HepG2 (cell line): ENCODE data around the gene MED9. TPM values are rescaled to one million over a fixed set of nuclear protein-coding genes. Genes with fewer than 3 reads are reported as not detected.

Source experiments
- ATAC-seq: fragments of 200-7000 bp; cut with Tn5 transposase; 3 replicates; pipeline ENCODE4 v1.9.1; 2020; ENCODE audit warnings: mild to moderate bottlenecking, moderate library complexity
- BruUV-seq: library from RNA; stranded (reverse); fragments of 400-500 nt; replicated peaks from 2 replicates; lab custom pipeline; 2021; lab: Mats Ljungman, UMichigan
- CTCF ChIA-PET: fragments of 300-600 bp; formaldehyde crosslinking; extraction: SDS; loops from one replicate; lab custom pipeline; 2021; ENCODE audit warnings: low total read pairs, inconsistent platforms, low intra/inter-chr PET ratio; lab: Yijun Ruan, JAX
- POLR2A ChIA-PET: fragments of 350-600 bp; sonication (Branson Sonifier 250); formaldehyde crosslinking; loops from one replicate; lab custom pipeline; 2020; ENCODE audit warnings: antibody characterized with exemption, inconsistent platforms; lab: Yijun Ruan, JAX
- DNase-seq: peaks from one replicate; pipeline ENCODE4 v3.0.0-alpha.2; 2015; ENCODE audit warnings: low spot score
- FAIRE-seq: peaks from 3 replicates; lab custom pipeline; 2011; peaks lifted over from hg19 to GRCh38; lab: Jason Lieb, UNC
- H2AFZ ChIP-seq: one replicate; pipeline ENCODE4 v1.6.1; 2011; ENCODE audit warnings: low read length, inconsistent platforms
- H3K27ac ChIP-seq: fragments of 300-600 bp; 3 replicates; pipeline ENCODE4 v1.8.0; 2011; ENCODE audit warnings: mixed run types, mild to moderate bottlenecking, mixed read lengths, low read length, inconsistent platforms; ENCODE audit not compliant: insufficient read depth; ENCODE audit errors: extremely low read length
- H3K27me3 ChIP-seq, 2 experiments: fragments of 200-600 bp in 1 of 2; 2 replicates in 1 of 2; 3 replicates in 1 of 2; pipeline versions ENCODE4 v1.6.0 to v1.8.0; 2011; ENCODE audit warnings: low read length in 2 of 2, mild to moderate bottlenecking in 2 of 2, moderate library complexity in 2 of 2, inconsistent platforms in 1 of 2; ENCODE audit not compliant: insufficient read depth in 2 of 2, control insufficient read depth in 1 of 2
- H3K36me3 ChIP-seq, 2 experiments: fragments of 200-600 bp in 1 of 2; replicated peaks in 1 of 2; 2 replicates in 1 of 2; 3 replicates in 1 of 2; pipeline versions ENCODE4 v1.5.1 to v1.8.0; 2011; ENCODE audit warnings: low read length in 2 of 2, inconsistent platforms in 1 of 2; ENCODE audit not compliant: insufficient read depth in 2 of 2, control insufficient read depth in 1 of 2
- H3K4me1 ChIP-seq: 2 replicates; pipeline ENCODE4 v1.5.1; 2012; ENCODE audit warnings: low read length, inconsistent platforms; ENCODE audit not compliant: insufficient read depth
- H3K4me2 ChIP-seq: 2 replicates; pipeline ENCODE4 v1.6.0; 2011; ENCODE audit warnings: low read depth, low read length, inconsistent platforms
- H3K4me3 ChIP-seq, 3 experiments: fragments of 200-600 bp in 1 of 3; sonication (generic), shearing (Covaris generic) in 1 of 3; replicated peaks in 1 of 3; 2 replicates each; pipeline ENCODE4 v1.5.1; 2011 to 2016; ENCODE audit warnings: low read length in 3 of 3, inconsistent platforms in 2 of 3, low read depth in 2 of 3, mild to moderate bottlenecking in 2 of 3, control low read depth in 1 of 3, mixed read lengths in 1 of 3; ENCODE audit not compliant: insufficient read depth in 1 of 3
- H3K79me2 ChIP-seq: one replicate; pipeline ENCODE4 v1.6.1; 2011; ENCODE audit warnings: low read length, inconsistent platforms; ENCODE audit not compliant: insufficient read depth
- H3K9ac ChIP-seq: 2 replicates; pipeline ENCODE4 v1.6.0; 2011; ENCODE audit warnings: mild to moderate bottlenecking, low read depth, low read length, inconsistent platforms; ENCODE audit not compliant: insufficient read depth
- H3K9me3 ChIP-seq: 2 replicates; pipeline ENCODE4 v1.5.1; 2012; ENCODE audit warnings: mild to moderate bottlenecking, low read length
- H4K20me1 ChIP-seq: 2 replicates; pipeline ENCODE4 v1.6.0; 2011; ENCODE audit warnings: inconsistent platforms, mild to moderate bottlenecking, low read length, moderate library complexity; ENCODE audit not compliant: insufficient read depth
- ASH2L ChIP-seq: fragments of 300-600, 200-600 bp; sonication (generic); IDR thresholded peaks from 2 replicates; pipeline ENCODE4 v1.7.0; 2017; ENCODE audit warnings: low read depth, mild to moderate bottlenecking, moderate library complexity, mixed read lengths, low read length; ENCODE audit not compliant: insufficient read length
- HDAC1 ChIP-seq: sonication (generic); formaldehyde crosslinking; IDR thresholded peaks from 2 replicates; pipeline ENCODE4 v1.5.1; 2020; ENCODE audit warnings: mild to moderate bottlenecking, missing genetic modification reagents
- HNF4A ChIP-seq: sonication (generic); formaldehyde crosslinking; IDR thresholded peaks from 2 replicates; pipeline ENCODE4 v1.4.0; 2020; ENCODE audit warnings: missing genetic modification reagents
- HNRNPL ChIP-seq: fragments of 200-400 bp; formaldehyde crosslinking; IDR thresholded peaks from 2 replicates; pipeline ENCODE4 v1.6.1; 2017; ENCODE audit warnings: mild to moderate bottlenecking, low read depth, low read length
- RELA ChIP-seq: sonication (generic); formaldehyde crosslinking; IDR thresholded peaks from 2 replicates; pipeline ENCODE4 v1.4.0; 2020; ENCODE audit warnings: missing genetic modification reagents
- RNF2 ChIP-seq: fragments of 450-650 bp; conservative IDR thresholded peaks from 2 replicates; pipeline ENCODE4 v1.6.1; 2016; ENCODE audit warnings: low read depth
- SALL1 ChIP-seq: sonication (generic); formaldehyde crosslinking; IDR thresholded peaks from 2 replicates; pipeline ENCODE4 v1.8.0; 2022; ENCODE audit warnings: mild to moderate bottlenecking, missing genetic modification reagents
- ZEB1 ChIP-seq: IDR thresholded peaks from 2 replicates; pipeline ENCODE4 v1.6.1; 2012; ENCODE audit warnings: mild to moderate bottlenecking, low read depth, inconsistent platforms; ENCODE audit not compliant: insufficient replicate concordance
- ZNF292 ChIP-seq: sonication (generic); formaldehyde crosslinking; IDR thresholded peaks from 2 replicates; pipeline ENCODE4 v1.8.1; 2022; ENCODE audit warnings: mild to moderate bottlenecking, low read depth, missing genetic modification reagents, borderline replicate concordance
- ZNF766 ChIP-seq: sonication (generic); formaldehyde crosslinking; IDR thresholded peaks from 2 replicates; pipeline ENCODE4 v1.5.0; 2020; ENCODE audit warnings: missing genetic modification reagents, borderline replicate concordance
- ZNF788 ChIP-seq: sonication (generic); formaldehyde crosslinking; IDR thresholded peaks from 2 replicates; pipeline ENCODE4 v1.5.0; 2020; ENCODE audit warnings: mild to moderate bottlenecking, missing genetic modification reagents, borderline replicate concordance
- WGBS: methylation state at CpG from one replicate; pipeline ENCODE4 v1.1.6; 2017; ENCODE audit warnings: low lambda C conversion rate; 5-methylcytosine and 5-hydroxymethylcytosine counted together
- in situ Hi-C: cut with HindIII; loops from 2 replicates; pipeline ENCODE4 v1.10.0; 2017; ENCODE audit warnings: low pct_unique_long_range_greater_than_20kb; ENCODE audit not compliant: extremely low pct_ligation_motif_present
- intact Hi-C: fragments of 100-400 bp; cut with micrococcal nuclease; formaldehyde crosslinking; loops from one replicate; pipeline ENCODE4 v1.10.0; 2022; ENCODE audit not compliant: unreplicated experiment
- polyA plus RNA-seq, 8 experiments: library from polyadenylated mRNA; depleted of rRNA in 3 of 8; stranded (reverse) in 7 of 8; unstranded in 1 of 8; fragments of >200 nt; fragmentation: Illumina TruSeq in 4 of 8; extraction: Trizol in 4 of 8; gene quantifications; 2 replicates each; pipeline versions ENCODE4 v1.2.1 to v1.2.3, GENCODE V29; 2011 to 2016; ENCODE audit warnings: low read depth in 4 of 8, missing spikeins in 1 of 8, mixed read lengths in 1 of 8; ENCODE audit not compliant: insufficient read depth in 1 of 8
- total RNA-seq, 5 experiments: library from RNA; depleted of rRNA; stranded (reverse); fragments of >200 nt; fragmentation: Illumina TruSeq; extraction: Trizol; gene quantifications; 2 replicates each; pipeline ENCODE4 v1.2.3, GENCODE V29; 2016; ENCODE audit warnings: low read depth in 1 of 5
- TF ChIP-seq, protein P1 (sequence below): sonication (generic); formaldehyde crosslinking; IDR thresholded peaks from 2 replicates; pipeline ENCODE4 v1.4.0; 2020; ENCODE audit warnings: missing genetic modification reagents
- TF ChIP-seq, protein P2 (sequence below): sonication (generic); formaldehyde crosslinking; IDR thresholded peaks from 2 replicates; pipeline ENCODE4 v1.9.0; 2022; ENCODE audit warnings: low read depth, missing genetic modification reagents
- TF ChIP-seq, protein P3 (sequence below): fragments of 450-650 bp; IDR thresholded peaks from 2 replicates; pipeline ENCODE4 v1.6.1; 2016

The MED9 gene
- total and polyA plus RNA-seq, 2 of the 13 experiments (the other 11 are each of a cell fraction or from before 2014, with no cell fraction given): 11.9 to 15.1 TPM

- POLR2A ChIA-PET: interaction anchor here (1.6 to 2.9 kb wide), 2 partner anchors 10 to 33 kb away, joined by 10 to 13 read pairs; partner anchors contain the start of gene RASD1
- DNase-seq (peak; percentile 53), FAIRE-seq (no peak), ATAC-seq (peak; percentile 83)
- intact Hi-C loops (no loop called here), in situ Hi-C loops (no loop called here)
- Histone ChIP-seq H3K4me3 (no peak overlapping the region), H3K27me3 (no peaks in the 10 kb centered on the region), H3K4me1 (peaks cover 30% of the 10 kb centered on the region), H3K79me2 (no peaks in the 10 kb centered on the region), H2AFZ (no peak overlapping the region), H3K36me3 (no peaks in the 10 kb centered on the region), H4K20me1 (peaks cover 15% of the 10 kb centered on the region; the same call in 1 of the 2 replicates), H3K27ac (no peak overlapping the region), H3K9me3 (no peaks in the 10 kb centered on the region), H3K9ac (no peak overlapping the region), H3K4me2 (no peak overlapping the region)
- CTCF ChIA-PET: no interaction called here
- no TSS peak for BruUV-seq
- WGBS: 86% methylated on average over 6 of the region's 22 CpGs
- TF ChIP-seq RELA (CRISPR knock-in tag) (no peak), ASH2L (no peak), RNF2 (0 out of 2 replicates have a peak, but pooled peaks have one; percentile 36), ZNF292 (CRISPR knock-in tag) (0 out of 2 replicates have a peak, but pooled peaks have one; percentile 30), ZNF766 (CRISPR knock-in tag) (0 out of 2 replicates have a peak, but pooled peaks have one; percentile 48), HNF4A (CRISPR knock-in tag) (peak; percentile 56), ZNF788 (CRISPR knock-in tag) (peak; percentile 44; the same call in 1 of the 2 replicates), ZEB1 (no peak), HNRNPL (0 out of 2 replicates have a peak, but pooled peaks have one; percentile 22), SALL1 (CRISPR knock-in tag) (peak; percentile 54), HDAC1 (CRISPR knock-in tag) (0 out of 2 replicates have a peak, but pooled peaks have one; percentile 21)
- TF ChIP-seq, protein P1, sequence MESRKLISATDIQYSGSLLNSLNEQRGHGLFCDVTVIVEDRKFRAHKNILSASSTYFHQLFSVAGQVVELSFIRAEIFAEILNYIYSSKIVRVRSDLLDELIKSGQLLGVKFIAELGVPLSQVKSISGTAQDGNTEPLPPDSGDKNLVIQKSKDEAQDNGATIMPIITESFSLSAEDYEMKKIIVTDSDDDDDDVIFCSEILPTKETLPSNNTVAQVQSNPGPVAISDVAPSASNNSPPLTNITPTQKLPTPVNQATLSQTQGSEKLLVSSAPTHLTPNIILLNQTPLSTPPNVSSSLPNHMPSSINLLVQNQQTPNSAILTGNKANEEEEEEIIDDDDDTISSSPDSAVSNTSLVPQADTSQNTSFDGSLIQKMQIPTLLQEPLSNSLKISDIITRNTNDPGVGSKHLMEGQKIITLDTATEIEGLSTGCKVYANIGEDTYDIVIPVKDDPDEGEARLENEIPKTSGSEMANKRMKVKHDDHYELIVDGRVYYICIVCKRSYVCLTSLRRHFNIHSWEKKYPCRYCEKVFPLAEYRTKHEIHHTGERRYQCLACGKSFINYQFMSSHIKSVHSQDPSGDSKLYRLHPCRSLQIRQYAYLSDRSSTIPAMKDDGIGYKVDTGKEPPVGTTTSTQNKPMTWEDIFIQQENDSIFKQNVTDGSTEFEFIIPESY (CRISPR knock-in tag): peak; percentile 68; the same call in 1 of the 2 replicates
- TF ChIP-seq, protein P2, sequence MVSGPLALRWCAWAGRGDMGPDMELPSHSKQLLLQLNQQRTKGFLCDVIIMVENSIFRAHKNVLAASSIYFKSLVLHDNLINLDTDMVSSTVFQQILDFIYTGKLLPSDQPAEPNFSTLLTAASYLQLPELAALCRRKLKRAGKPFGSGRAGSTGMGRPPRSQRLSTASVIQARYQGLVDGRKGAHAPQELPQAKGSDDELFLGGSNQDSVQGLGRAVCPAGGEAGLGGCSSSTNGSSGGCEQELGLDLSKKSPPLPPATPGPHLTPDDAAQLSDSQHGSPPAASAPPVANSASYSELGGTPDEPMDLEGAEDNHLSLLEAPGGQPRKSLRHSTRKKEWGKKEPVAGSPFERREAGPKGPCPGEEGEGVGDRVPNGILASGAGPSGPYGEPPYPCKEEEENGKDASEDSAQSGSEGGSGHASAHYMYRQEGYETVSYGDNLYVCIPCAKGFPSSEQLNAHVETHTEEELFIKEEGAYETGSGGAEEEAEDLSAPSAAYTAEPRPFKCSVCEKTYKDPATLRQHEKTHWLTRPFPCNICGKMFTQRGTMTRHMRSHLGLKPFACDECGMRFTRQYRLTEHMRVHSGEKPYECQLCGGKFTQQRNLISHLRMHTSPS (CRISPR knock-in tag): peak; percentile 58; the same call in 1 of the 2 replicates
- TF ChIP-seq, protein P3, sequence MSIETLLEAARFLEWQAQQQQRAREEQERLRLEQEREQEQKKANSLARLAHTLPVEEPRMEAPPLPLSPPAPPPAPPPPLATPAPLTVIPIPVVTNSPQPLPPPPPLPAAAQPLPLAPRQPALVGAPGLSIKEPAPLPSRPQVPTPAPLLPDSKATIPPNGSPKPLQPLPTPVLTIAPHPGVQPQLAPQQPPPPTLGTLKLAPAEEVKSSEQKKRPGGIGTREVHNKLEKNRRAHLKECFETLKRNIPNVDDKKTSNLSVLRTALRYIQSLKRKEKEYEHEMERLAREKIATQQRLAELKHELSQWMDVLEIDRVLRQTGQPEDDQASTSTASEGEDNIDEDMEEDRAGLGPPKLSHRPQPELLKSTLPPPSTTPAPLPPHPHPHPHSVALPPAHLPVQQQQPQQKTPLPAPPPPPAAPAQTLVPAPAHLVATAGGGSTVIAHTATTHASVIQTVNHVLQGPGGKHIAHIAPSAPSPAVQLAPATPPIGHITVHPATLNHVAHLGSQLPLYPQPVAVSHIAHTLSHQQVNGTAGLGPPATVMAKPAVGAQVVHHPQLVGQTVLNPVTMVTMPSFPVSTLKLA: peak; percentile 96
Measured at GRCh38 chr17:17528696-17529652, 52.2 kb downstream of the MED9 start.
